GM21737 (cell line): ENCODE results near the gene TCHP.
"Not testable (repeated sequence)": the region's sequence is repeated elsewhere in the genome, so short reads cannot be mapped to it uniquely, and the experiment has no call there.

ENCODE experiments used
- ATAC-seq: cut with Tn5 transposase; IDR thresholded peaks from one replicate; pipeline ENCODE4 v1.9.1; 2021; ENCODE audit warnings: mild to moderate bottlenecking, moderate library complexity; ENCODE audit not compliant: unreplicated experiment

Gene TCHP

DNA sequence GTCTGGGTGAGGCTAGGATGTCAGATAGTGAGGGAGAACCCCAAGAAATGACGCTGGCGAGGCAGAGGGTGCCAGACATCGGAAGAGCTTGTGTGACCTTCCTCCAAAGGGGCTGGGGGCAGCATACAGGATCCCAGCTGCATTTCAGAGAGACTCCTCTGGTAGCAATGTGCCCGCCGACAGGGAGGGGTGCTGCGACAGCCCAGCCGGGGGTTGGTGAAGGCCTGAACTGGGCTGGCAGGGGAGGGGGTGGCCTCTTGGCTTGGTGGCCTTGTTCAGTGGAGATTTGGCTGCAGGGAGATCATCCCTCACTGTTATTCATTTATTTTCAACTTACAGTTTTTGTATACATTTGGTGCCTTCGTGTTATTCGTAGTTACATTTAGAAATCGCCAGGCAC is 5.2 kb downstream of the TCHP start:
- ATAC-seq, result no peak

DNA sequence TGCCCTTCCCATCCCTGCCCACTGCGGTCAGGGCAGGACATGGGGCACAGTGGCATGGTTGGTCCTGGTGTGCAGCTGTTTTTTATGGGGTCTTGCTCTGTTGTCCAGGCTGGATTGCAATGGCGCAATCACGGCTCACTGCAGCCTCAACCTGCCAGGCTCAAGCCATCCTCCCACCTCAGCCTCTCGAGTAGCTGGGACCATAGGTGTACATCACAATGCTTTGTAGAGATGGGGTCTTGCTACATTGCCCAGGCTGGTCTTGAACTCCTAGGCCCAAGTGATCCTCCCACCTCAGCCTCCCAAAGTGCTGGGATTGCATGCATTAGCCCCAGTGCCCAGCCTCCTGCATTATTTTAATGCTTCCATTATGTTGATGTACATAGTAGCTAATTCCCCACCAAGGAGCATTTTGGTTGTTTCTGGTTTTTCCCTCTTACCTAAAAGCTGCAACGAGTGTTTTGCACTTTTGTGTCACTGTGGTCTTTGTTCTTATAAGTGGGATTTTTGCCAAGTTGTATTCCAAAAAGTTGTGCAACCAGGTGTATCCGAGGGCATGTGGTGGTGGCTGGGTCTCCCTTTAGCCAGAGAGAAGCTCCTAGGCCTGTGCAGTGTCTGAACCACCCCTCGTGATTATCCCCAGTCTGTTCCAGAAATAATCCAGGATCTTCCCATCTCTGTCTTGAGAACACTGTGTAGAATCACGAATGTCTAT is 10.3 kb downstream of the TCHP start:
- ATAC-seq, result no peak

DNA sequence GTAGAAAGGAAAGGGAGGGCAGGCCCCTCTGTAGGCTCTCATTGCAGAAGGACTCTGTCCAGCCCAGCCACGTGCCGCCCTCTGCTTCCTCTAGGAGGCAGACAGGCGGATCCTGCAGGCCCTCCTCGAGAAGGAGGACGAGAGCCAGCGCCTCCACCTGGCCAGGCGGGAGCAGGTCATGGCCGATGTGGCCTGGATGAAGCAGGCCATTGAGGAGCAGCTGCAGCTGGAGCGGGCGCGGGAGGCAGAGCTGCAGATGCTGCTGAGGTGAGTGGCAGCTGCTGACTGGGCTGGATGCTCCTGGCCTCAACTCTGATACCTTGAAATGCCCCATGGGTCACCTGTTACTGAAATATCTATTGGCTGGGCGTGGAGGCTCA is 10.9 kb downstream of the TCHP start:
- ATAC-seq, result no peak

DNA sequence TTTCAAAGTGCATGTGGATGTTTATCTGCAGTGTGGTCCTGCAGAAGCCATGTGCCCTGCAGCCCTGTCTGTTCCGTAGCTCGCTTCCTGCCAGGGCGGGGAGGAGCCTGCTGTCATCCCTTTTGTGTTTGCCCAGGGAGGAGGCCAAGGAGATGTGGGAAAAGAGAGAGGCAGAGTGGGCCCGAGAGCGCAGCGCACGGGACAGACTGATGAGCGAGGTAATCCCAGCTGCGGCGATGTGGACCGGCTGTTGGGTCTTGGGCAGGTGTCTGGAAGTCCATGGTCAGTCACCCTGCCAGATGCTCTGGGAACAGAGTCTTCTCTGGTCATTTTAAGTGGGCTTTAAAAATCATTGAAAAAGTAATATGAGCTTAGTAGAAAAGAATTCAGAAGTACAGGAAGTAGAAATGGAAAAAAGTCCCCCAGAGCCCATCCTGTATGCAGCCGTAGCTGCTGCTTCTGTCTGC is 12.8 kb downstream of the TCHP start:
- no peak for ATAC-seq

DNA sequence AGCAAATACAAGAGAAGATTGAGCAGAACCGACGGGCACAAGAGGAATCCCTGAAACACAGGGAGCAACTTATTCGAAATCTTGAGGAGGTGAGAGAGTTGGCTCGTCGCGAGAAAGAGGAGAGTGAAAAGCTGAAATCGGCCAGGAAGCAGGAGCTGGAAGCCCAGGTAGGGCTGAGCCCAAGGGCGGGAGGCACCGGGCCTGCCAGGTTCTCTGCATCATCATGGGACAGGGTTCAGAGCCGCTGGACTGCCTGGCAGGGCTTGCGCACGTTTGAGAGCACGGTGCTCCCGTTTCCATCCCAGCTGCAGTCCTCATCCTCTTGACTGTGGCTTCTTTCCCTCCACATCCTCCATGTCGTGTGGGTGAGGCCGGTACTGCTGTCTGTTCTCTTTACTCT is 14.4 kb downstream of the TCHP start:
- ATAC-seq, result no peak

DNA sequence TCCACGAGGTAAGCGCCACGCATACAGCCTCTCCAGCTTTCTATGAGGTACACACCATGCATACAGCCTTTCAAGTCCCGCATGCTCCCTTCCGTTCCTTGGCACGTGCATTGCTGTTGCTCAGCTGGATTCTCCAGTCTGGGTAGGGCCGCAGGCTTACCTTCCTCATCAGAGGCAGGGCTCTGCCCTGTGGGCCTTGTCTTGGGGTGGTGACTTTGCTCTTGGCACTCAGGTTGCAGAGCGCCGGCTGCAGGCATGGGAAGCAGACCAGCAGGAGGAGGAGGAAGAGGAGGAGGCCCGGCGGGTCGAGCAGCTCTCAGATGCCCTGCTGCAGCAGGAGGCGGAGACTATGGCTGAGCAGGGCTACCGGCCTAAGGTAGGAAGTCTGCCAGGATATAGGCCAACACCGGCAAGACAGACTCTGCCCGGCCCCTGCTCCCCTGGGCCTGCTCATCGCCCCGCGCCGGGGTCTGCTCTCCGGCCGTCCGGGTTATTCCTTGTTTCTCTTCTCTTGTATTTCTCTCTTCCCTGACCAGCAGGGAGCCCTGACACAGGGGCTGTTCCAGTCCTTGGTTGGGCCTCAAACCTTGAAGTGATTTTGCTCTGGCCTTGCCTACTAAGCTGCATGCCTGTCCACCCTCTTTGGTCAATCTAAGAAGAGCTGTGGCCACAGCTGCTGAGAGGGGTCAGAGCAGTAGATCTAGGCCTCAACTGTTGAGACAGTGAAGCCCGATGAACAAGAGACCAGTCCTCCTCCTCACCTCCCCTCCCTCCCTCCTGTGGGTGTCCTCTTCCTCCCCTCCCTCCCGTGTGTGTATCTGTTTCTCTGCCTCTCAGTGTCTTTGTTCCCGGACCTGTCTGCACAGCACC is 15.3 kb downstream of the TCHP start:
- ATAC-seq, result no peak

DNA sequence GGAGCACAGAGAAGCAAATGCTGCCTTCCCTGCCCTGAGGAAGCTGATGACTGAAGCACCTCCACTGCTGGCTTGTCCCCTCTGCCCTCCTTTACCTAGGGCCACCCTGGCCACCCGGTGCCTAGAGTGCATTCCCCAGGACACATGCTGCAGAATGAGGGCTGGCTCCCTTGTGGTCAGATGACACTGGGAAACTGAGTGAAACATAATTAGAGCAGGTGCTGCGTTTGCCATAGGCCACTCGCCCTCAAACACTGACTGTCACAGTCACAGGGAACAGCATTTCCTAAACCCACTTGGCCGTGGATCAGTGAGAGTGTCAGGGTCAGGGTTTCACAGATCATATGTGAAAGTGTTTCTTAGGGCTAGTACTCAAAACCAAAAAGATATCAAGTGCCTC is 16.0 kb downstream of the TCHP start:
- no peak for ATAC-seq

DNA sequence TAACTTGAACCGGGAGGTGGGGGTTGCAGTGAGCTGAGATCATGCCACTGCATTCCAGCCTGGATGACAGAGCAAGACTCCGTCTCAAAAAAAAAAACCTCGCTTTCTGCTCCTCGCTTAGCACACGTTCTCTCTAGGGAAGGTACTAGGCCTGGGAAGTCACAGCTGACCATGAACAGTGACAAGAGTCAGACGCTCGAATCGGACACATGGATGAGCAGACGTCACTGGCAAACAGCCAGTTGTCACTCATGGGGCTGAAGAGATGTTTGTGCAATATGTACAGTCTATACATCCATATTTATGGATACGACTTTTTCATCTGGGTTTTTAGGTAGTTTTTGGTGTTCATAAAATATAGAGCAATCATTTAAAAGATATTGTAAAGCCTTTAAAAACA is 19.4 kb downstream of the TCHP start:
- no peak for ATAC-seq

DNA sequence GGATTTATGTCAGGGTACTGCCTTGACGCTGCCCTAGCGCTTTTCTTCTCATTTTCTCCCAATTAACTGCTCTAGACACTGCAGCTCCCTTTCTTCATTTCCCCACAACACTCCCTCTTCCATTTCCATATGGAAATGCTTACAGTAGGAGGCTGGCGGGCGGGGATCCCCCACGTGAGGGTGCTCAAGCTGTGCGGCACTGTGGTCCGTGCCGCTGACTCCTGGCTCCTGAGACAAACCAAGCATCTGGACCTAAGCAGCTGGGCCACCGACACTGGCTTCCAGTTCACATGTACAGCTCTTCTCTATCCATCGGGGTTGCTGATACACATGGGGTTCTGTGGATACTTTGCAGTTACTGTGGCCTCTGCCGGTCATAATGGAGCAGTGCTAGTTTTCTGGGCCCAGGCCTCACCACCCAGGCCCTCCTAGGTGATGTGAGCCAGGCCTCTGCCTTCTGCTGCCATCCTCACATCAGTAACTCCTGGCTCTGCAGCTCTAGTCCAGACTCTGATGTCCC is 20.2 kb downstream of the TCHP start:
- ATAC-seq, result no peak

DNA sequence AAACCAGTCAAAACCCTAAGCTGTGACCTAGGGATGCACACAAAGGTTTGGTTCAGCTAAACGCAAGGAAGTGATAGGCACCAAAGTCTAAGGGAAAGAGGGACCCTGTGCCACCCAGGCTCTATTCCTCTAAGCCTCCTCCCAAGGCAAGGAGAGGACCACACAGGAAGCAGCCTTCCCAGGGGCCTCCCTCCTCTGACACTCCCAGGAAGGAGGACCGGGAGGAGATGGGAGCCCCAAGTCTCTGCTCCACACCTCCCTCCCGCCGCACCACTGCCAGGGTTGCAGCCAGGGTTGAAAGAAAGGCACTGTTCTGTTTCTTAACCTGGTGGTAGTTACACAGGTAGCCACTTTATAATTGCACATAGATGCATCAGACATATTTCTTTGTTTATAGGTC is 21.9 kb downstream of the TCHP start:
- ATAC-seq, result no peak

DNA sequence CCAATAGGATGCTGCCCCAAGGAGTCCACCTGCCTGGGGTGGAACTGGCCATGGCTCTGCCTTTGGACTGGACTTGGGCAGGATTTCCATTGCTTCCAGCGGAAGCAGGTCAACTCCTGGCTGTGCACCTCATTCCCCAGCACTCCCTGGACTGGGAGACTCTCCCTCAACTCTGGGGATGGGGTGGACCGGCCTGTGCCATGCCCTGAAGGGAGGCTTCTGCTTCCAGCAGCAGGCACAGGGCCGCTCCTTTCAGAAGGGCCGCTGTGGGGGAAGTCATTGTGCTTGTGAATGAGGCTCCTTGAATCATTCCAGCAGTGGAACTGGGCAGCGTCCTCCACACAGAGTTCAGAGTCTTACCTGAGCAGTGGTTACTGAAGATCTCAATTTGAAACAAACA is 23.0 kb downstream of the TCHP start:
- no peak for ATAC-seq

DNA sequence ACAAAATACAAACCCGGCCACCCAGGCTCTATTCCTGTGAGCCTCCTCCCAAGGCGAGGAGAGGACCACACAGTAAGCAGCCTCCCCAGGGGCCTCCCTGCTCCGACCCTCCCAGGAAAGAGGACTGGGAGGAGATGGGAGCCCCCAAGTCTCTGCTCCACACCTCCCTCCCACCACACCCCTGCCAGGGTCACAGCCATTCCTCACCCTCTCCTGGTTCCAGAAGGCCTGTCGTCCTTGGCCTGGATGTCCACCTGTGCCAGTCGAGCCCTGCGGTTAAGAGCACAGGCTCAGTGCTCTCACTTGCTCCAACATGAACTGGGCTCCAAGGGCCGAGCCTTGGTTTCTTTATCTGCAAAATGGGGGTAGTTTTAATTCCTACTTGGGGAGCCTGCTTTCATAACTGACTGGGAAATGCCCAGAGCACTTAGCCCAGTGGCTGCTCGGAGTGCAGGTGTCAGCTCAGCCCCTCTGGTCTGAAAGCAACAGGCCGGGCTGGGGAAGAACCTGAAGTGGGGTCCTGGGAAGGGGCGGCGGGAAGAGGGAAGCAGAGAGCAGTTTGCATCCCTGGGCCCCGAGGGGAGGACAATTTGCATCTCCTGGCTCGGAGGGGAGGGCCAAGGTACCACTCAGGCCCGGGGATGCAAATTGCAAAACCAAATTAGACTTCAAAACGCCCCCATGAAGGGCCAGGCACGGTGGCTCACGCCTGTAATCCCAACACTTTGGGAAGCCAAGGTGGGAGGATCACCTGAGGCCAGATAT is 23.6 kb downstream of the TCHP start:
- ATAC-seq, result no peak

DNA sequence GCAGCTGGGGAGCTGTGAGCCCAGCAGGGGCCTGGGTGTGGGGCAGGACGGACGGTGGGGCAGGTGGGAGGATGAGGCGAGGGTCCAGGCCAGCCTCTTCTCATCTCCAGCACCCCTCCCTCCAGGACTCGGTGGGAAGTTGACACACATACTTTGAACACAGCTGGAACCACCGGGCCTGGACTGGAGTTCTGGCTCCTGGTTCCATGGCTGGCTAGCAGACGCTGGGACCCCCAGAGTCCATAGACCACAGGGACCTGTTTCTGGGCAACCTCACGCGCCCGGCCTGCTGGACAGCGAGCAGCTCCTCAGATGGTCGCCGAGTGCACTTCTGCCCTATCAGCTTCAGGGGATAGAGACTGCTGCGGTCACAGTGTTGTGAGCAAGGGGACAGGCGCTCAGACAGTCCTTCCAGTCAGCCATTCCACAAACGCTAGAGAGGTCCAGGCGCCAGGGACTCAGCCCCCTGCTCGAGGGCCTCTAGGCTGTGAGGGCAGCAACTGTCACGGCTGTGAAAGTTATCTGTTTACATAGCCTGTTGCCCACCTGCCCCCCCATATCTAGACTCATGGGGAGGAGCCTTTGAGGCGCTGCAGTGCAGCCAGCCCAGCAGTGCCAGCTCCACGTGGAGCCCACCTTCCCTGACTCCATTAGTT is 25.2 kb downstream of the TCHP start:
- no peak for ATAC-seq

DNA sequence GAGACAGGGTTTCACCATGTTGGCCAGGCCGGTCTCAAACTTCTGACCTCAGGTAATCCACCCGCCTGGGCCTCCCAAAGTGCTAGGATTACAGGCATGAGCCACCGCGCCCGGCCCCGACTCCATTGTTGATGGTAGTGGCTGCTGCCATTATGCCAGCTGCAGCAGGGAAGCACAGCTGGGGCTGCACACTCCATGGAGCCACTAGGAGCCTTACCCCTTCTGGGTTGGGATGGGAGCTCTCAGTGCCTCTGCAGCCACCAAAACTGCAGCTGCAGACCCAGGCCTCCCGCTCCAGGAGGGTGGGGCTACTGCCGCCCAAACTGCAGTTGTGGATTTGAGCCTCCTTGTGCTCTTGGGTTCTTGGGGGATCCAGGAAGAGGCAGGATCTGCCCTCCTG is 25.9 kb downstream of the TCHP start:
- ATAC-seq, result no peak

DNA sequence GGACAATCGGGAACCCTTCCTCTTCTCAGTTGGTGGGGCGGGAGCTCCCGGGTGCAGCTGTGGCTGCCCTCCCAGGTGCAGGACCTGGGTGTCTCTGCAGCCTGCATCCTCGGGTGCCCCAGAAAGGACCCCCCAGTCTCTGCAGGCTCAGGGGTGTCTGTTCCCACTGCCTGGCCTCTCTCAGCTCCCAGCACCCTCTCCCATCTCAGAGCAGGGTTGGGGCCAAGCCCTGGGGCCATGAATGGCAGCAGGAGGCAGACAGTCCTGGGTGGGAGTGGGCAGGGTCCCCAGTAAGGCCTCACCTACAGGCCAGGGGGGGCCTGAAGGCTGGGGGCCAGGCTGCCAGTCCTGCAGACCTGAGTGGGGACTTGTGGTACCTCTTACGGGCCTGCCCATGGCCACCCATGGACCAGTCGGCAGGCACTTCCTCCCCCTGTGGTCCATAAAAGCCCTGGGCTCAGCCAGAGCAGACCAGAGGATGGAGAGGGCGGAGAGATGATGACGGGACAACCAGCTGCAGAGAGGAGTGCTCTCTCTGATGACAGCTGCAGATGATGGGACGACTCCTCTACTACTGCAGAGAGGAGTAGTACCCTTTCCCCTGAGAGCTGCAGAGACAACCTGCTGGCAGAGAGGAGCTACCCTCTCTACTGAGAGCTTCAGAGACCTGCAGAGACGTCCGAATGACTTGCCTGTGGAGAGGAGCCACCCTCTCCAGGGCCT is 26.6 kb downstream of the TCHP start:
- no peak for ATAC-seq

DNA sequence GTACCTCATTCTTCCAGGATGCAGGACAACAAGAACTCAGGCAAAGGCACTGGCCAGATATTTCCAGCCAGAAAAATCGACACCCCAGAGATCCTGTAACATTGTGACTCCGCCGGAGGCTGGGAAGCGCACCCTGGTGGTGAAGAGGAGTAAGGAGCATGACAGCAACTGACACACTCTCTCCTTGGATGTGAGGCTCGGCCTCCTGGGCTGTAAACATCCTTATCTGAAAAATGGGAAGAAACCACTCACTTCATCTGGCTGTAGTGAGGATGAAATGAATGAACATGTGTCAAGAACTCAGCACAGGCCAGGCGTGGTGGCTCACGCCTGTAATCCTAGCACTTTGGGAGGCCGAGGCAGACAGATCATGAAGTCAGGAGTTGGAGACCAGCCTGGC is 27.5 kb downstream of the TCHP start:
- no peak for ATAC-seq

DNA sequence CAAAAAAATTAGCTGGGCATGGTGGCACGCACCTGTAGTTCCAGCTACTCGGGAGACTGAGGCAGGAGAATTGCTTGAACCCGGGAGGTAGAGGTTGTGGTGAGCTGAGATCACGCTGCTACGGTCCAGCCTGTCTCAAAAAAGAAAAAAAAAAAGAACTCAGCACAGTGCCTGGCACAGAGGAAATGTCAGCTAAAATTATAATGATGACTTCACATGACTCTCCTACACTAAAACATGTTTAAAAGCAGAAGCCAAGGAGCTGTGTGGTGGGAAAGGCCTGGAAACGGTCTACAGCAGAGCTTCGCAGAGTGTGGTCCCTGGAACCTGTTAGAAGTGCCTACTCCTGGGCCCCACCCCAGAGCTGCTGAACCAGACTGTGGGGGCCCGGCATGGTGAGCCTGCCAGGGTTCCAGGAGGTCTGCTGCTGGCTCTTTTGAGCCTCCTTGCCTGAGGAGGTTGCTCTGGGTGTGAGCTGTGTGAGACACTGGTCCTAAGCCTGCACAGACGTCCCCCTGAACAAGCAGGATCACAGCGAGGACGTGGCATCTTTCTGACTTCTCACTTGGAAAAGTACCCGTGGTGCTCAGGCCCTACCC is 28.1 kb downstream of the TCHP start:
- ATAC-seq, result no peak

DNA sequence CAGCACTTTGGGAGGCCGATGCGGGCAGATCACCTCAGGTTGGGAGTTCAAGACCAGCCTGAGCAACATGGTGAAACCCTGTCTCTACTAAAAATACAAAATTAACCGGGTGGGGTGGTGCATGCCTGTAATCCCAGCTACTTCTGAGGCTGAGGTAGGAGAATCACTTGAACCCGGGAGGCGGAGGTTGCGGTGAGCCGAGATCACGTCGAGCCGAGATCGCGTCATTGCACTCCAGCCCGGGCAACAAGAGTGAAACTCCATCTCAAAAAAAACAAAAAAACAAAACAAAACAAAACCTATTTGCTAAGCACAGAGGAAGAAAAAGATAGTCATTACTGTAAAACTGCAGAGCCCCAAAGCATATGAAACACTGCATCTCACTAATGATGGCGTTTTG is 29.3 kb downstream of the TCHP start:
- not testable (repeated sequence) for ATAC-seq

DNA sequence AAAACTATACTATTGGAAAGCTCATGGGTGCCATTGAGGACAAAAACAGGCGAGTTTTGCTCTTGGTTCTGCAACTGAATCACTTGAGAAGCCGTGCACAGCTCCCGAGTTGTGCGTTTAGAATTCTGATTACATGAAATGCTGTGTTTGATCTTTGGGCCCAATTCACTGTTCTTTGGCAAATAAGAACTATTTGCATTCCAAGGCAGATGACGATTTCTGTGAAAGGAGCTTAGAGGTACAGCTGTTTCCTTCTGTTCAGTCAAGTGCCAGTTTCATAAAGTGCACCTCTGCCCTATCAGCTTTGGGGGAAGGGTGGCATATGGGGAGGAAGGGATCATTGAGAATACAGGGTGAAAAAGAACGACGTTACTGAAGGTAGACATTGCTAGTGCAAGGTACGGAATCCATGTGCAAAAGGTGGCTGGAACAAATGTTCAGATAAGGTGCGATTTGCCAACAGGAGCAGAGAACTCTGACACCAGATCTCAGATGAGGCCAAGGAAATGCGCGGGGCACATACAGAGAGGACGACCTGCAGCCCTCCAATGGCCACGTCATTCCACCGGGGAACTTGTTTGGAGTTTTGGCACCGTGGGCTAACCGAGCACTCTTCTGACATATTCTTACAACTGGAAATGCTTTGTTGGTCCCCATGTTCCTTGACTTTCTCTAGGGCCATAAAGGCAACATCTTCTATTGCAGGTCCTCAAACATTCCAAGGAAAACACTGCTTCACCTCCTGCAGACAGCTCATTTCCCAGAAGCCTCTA is 30.1 kb downstream of the TCHP start:
- ATAC-seq, result no peak
